ENCODE results near the gene OGDHL. TPM values are rescaled to one million over a fixed set of nuclear protein-coding genes. Genes with fewer than 3 reads are reported as not detected.

Gene OGDHL
- total RNA-seq, 1 donor from 2014 or later = 7.5 TPM

DNA sequence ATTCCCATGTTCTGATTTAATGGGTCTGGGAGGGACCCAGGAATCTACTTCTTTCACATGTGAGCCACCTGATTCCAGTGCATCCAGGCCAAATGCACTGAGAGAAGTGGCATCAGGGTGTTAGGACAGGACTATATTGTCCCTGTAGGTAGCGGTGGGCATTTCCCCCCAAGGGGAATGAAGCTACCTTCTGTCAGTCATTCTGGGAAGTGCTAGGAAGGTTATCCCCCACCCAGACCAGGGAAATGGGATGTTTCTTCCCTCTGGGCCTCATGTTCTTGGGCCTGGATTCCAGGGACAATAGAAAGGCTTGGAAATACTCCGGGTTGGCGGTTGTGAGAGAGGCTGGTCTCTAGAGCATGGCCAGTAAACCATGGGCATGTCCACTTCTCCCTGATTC lies 61.9 kb downstream of the OGDHL start:
- H3K36me3 Mint-ChIP-seq (ENCODE audit: low read depth, unreplicated experiment) = no peaks in the 10 kb centered on the region
- no peak overlapping the region for H3K27ac Mint-ChIP-seq (ENCODE audit: unreplicated experiment)
- no peak for DNase-seq (ENCODE audit: low spot score)
- TF ChIP-seq, protein P1, sequence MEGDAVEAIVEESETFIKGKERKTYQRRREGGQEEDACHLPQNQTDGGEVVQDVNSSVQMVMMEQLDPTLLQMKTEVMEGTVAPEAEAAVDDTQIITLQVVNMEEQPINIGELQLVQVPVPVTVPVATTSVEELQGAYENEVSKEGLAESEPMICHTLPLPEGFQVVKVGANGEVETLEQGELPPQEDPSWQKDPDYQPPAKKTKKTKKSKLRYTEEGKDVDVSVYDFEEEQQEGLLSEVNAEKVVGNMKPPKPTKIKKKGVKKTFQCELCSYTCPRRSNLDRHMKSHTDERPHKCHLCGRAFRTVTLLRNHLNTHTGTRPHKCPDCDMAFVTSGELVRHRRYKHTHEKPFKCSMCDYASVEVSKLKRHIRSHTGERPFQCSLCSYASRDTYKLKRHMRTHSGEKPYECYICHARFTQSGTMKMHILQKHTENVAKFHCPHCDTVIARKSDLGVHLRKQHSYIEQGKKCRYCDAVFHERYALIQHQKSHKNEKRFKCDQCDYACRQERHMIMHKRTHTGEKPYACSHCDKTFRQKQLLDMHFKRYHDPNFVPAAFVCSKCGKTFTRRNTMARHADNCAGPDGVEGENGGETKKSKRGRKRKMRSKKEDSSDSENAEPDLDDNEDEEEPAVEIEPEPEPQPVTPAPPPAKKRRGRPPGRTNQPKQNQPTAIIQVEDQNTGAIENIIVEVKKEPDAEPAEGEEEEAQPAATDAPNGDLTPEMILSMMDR (IDR thresholded peaks at IDR 0.05; ENCODE audit: unreplicated experiment) = no peak
- no peaks in the 10 kb centered on the region for H3K9me3 Mint-ChIP-seq (ENCODE audit: unreplicated experiment)
- peaks cover 4% of the 10 kb centered on the region for H3K27me3 Mint-ChIP-seq (ENCODE audit: unreplicated experiment)
- no peaks in the 10 kb centered on the region for H3K4me1 Mint-ChIP-seq (ENCODE audit: unreplicated experiment)
- H3K4me3 Mint-ChIP-seq (ENCODE audit: unreplicated experiment) = no peak overlapping the region

DNA sequence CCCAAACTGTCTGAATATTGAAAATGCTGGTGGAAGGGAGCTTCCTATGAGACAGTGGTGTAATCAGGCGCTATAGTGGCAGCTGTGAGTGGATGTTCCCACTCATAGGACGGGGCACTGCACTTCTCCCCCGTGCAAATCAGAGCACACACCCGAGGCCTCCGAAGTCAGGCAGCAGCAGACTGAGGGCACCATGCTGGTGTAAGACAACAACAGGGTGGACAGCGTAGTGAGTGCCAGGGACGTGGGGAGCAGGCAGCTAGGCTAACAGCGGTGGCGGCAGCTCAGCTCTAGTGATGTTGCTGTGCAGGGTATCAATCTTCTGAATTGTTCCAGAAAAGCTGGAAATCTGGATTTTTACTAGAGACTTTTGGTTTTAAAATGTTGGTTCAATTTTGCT lies 63.4 kb downstream of the OGDHL start:
- Mint-ChIP-seq H3K27ac (ENCODE audit: unreplicated experiment) (no peak overlapping the region), H3K4me1 (ENCODE audit: unreplicated experiment) (no peaks in the 10 kb centered on the region), H3K4me3 (ENCODE audit: unreplicated experiment) (no peak overlapping the region), H3K9me3 (ENCODE audit: unreplicated experiment) (no peaks in the 10 kb centered on the region), H3K27me3 (ENCODE audit: unreplicated experiment) (peaks cover 4% of the 10 kb centered on the region), H3K36me3 (ENCODE audit: low read depth, unreplicated experiment) (no peaks in the 10 kb centered on the region)
- DNase-seq (ENCODE audit: low spot score) = no peak
- TF ChIP-seq, protein P1 (IDR thresholded peaks at IDR 0.05; ENCODE audit: unreplicated experiment) = no peak

DNA sequence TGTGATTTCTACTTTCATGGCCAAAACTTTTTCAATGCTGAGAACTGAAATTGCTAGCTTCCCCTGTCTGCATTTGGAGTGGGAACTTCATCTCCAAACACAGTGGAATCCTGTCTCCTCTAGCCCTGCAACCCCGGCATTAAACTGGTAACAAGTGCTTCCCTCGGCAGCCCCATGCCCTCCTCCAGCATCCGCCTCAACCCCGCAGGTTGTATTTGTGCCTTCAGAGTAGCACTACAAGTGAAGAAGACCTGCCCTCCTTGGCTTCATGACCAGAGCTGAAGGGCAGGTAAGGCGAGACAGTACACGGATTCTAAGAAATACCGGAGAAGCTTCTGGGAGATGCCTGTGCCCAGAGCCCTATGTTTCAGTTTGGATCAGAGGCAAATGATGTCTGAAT lies 65.8 kb downstream of the OGDHL start:
- Mint-ChIP-seq H3K9me3 (ENCODE audit: unreplicated experiment) (no peaks in the 10 kb centered on the region), H3K36me3 (ENCODE audit: low read depth, unreplicated experiment) (no peaks in the 10 kb centered on the region), H3K4me3 (ENCODE audit: unreplicated experiment) (no peak overlapping the region), H3K27me3 (ENCODE audit: unreplicated experiment) (peaks cover 4% of the 10 kb centered on the region), H3K27ac (ENCODE audit: unreplicated experiment) (no peak overlapping the region), H3K4me1 (ENCODE audit: unreplicated experiment) (no peaks in the 10 kb centered on the region)
- no peak for DNase-seq (ENCODE audit: low spot score)
- TF ChIP-seq, protein P1 (IDR thresholded peaks at IDR 0.05; ENCODE audit: unreplicated experiment) = no peak

DNA sequence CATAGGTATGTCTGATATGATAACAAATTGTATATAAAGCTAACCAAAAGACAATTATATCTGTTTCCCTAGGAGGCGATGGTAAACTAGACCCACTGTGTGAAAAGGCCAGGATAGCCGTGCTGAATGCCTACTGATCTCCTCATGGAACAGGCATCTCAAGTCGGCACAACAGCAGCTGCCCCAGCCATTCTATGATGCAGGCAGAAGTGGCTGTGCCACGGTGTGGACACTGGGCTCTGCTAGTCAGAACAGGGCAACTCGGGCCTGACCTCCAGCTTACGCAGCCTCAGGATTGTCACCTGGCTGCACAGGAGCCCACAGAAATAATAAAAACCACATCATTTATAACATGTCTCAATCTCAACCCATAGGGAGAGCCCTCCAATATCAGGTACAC lies 67.7 kb downstream of the OGDHL start:
- Mint-ChIP-seq H3K4me1 (ENCODE audit: unreplicated experiment) (peaks cover 2% of the 10 kb centered on the region), H3K36me3 (ENCODE audit: low read depth, unreplicated experiment) (no peaks in the 10 kb centered on the region), H3K27me3 (ENCODE audit: unreplicated experiment) (peaks cover 11% of the 10 kb centered on the region), H3K27ac (ENCODE audit: unreplicated experiment) (no peak overlapping the region), H3K9me3 (ENCODE audit: unreplicated experiment) (no peaks in the 10 kb centered on the region), H3K4me3 (ENCODE audit: unreplicated experiment) (no peak overlapping the region)
- DNase-seq (ENCODE audit: low spot score) = no peak
- TF ChIP-seq, protein P1 (IDR thresholded peaks at IDR 0.05; ENCODE audit: unreplicated experiment) = no peak

DNA sequence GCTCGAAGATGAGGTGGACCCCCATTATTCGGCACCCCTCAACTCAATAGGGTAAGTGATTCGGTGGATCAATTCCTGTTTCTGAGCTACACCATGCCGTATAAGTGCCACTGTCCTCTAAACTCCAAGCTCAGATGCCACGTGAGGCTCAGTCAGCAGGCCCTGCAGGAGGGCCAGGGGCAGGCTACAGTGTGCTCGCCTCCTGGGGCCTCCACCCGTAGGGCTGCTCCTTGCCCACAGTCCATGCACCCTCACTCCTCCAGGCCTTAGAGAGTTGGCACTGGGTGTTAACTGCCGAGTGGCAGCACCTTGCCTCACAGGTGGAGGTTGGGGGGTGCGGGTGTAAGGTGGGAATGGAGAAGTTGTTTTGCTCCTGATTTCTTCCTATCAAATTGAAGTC lies 70.5 kb downstream of the OGDHL start:
- Mint-ChIP-seq H3K4me3 (ENCODE audit: unreplicated experiment) (no peak overlapping the region), H3K27ac (ENCODE audit: unreplicated experiment) (no peak overlapping the region), H3K4me1 (ENCODE audit: unreplicated experiment) (peaks cover 2% of the 10 kb centered on the region), H3K9me3 (ENCODE audit: unreplicated experiment) (no peaks in the 10 kb centered on the region), H3K36me3 (ENCODE audit: low read depth, unreplicated experiment) (peaks cover 5% of the 10 kb centered on the region), H3K27me3 (ENCODE audit: unreplicated experiment) (peaks cover 20% of the 10 kb centered on the region)
- DNase-seq (ENCODE audit: low spot score) = no peak
- TF ChIP-seq, protein P1 (IDR thresholded peaks at IDR 0.05; ENCODE audit: unreplicated experiment) = no peak
